WI38 (cell line): ENCODE results near the gene BAZ2B.

Source experiments
- H3K4me3 ChIP-seq: 2 replicates; pipeline ENCODE4 v1.5.1; 2011; ENCODE audit warnings: low read depth, mild to moderate bottlenecking, control low read depth, low read length
- CTCF ChIP-seq: IDR thresholded peaks from 2 replicates; pipeline ENCODE4 v1.5.1; 2012; ENCODE audit warnings: low read depth, mild to moderate bottlenecking, control low read depth, low read length

Gene BAZ2B

GRCh38 chr2:159513745-159514144, 102.6 kb downstream of the BAZ2B start:
- TF ChIP-seq CTCF = no peak

GRCh38 chr2:159508140-159508539, 108.2 kb downstream of the BAZ2B start:
- no peak for TF ChIP-seq CTCF
- H3K4me3 ChIP-seq = no peak overlapping the region

More at GRCh38 chr2:159513745-159514144, 102.6 kb downstream of the BAZ2B start:
- no peak overlapping the region for H3K4me3 ChIP-seq

- TF ChIP-seq CTCF = no peak
- no peak overlapping the region for H3K4me3 ChIP-seq
Observed at GRCh38 chr2:159506764-159507440, 109.4 kb downstream of the BAZ2B start.

GRCh38 chr2:159506202-159506601, 110.1 kb downstream of the BAZ2B start:
- no peak for TF ChIP-seq CTCF

GRCh38 chr2:159505196-159505595, 111.2 kb downstream of the BAZ2B start:
- TF ChIP-seq CTCF = no peak
- no peak overlapping the region for H3K4me3 ChIP-seq

More at GRCh38 chr2:159506202-159506601, 110.1 kb downstream of the BAZ2B start:
- no peak overlapping the region for H3K4me3 ChIP-seq

- no peak for TF ChIP-seq CTCF
- H3K4me3 ChIP-seq = no peak overlapping the region
Observed at GRCh38 chr2:159501743-159502142, 114.6 kb downstream of the BAZ2B start.

GRCh38 chr2:159497847-159498246, 118.5 kb downstream of the BAZ2B start:
- no peak overlapping the region for H3K4me3 ChIP-seq

More at GRCh38 chr2:159497847-159498246, 118.5 kb downstream of the BAZ2B start:
- TF ChIP-seq CTCF = no peak
